GM19240 (cell line): ENCODE measurements around the gene PAAF1.

Experiments
- DNase-seq: peaks from one replicate; pipeline ENCODE4 v3.0.0; 2011; ENCODE audit warnings: low spot score; ENCODE audit not compliant: insufficient read length

Gene PAAF1

DNA sequence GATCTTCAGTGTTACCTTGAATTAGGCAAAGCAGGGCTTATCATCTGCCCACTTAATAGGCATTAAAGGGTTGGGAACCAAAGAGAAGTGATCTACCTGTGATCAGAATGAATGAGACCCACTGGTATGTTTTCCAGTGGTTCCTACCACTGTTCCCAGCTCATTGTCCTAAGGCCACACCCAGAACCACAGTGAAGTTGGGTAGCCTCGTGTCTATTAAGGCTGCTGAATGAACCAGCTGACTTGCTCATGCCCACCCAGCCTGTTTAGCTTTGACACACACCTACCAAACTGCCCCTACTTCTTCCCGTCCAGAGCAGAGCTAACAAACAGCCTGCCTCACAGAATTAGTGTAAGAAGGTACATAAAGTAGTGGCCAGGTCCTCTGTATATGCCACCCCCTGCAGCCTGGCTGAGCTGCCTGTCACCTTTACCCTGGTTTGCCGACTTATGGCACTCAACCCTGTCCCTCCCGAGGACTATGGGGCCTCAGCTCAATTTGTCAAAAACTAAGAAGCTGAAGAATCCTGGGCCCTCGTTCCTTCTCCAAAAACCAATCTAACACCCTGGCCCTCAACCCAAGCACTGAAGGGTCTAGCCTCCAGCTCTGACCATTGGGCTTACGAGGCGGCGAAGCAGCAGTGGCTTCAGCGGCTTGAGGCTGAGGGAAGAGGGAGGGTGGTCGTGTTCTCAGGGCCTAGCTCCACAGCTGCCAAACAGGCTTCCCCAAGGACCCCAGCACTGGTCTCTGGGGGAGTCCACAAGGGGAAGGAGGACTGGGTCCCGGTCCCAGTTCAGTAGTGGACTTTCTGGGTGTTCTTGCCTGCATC, 96.0 kb downstream of the PAAF1 start:
- no peak for DNase-seq

DNA sequence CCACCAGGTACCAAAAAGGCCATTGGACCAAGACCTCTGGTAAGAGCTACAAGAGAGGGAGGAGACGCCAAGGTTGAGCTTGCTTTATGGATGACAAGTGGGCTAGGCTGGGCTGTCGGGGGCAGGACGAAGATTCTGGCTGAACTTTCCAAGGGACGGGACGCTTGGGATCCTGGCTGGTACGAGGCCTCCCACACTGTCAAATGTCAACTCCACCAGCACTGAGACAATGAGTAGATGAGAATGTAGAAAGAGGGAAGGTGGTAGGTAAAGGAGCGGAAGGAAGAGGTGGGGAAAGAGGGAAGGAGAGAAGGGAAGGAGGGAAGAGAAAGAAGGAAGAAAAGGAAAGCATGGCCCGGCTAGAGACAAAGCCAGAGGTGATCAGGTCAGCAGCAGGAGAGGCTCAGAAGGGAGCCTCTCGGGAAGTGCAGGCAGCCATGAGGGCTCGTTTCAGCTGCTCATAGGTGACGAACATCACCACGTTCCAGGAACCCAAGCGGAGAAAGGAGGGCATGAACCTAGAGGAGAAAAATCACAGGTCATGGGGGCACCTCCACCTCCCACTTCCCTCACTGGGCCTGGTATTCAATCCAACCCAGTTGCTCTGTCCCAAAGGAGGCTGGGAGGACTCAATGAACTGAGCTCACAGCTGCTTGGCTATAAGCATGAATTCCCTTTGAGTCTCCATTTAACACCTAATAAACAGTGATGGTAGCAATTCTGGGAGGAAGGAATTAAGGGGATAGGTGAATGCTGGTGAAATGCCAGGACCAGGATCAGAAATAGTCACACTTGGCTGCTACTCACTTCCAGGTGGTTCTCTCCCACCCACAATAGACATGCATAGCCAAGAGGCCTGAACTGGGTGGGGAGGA, 98.0 kb downstream of the PAAF1 start:
- no peak for DNase-seq

DNA sequence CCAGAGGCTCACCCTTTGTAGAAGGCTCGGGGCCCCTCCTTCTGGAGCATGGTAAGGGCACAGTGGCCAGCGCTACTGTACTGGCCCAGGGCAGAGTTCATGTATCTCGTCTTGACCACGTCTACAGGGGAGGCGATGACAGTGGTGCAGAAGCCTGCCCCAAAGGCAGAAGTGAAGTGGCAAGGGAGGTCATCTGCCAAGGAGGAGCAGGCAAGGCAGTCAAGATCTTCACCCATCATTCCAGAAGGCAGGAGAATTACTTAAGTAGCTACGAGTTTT, 98.6 kb downstream of the PAAF1 start:
- no peak for DNase-seq

DNA sequence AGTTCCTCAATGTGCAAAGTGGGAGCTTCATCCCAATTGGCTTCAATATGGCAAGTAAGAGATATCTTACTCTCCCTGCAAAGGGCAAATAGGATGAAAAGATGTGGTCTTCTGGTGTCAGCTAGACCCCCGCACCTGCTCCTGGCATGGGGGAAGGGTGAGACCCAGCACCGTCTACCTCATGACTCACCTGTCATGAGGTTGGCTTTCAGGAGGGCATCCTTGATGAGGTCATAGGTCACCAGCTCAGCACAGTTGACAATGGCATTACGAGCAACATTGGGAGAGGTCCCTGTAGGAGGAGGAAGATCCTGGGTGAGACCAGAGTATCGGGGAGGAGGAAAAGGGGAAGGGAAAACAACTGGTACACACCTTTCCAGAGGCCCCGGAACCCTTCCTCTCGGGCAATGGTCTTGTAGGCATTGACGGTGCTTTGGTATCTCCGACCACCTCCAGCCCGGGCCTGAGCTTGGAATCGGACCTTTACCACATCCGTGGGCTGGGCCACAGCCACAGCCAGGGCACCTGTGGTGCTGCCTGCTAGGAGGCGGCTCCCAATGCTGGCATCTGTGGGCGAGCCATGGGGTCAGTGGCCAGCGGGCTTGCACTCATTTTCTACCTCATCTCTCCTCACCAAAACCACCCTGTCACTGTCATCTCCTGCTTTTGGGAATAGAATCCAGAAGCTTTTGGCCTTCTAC, 99.8 kb downstream of the PAAF1 start:
- no peak for DNase-seq

DNA sequence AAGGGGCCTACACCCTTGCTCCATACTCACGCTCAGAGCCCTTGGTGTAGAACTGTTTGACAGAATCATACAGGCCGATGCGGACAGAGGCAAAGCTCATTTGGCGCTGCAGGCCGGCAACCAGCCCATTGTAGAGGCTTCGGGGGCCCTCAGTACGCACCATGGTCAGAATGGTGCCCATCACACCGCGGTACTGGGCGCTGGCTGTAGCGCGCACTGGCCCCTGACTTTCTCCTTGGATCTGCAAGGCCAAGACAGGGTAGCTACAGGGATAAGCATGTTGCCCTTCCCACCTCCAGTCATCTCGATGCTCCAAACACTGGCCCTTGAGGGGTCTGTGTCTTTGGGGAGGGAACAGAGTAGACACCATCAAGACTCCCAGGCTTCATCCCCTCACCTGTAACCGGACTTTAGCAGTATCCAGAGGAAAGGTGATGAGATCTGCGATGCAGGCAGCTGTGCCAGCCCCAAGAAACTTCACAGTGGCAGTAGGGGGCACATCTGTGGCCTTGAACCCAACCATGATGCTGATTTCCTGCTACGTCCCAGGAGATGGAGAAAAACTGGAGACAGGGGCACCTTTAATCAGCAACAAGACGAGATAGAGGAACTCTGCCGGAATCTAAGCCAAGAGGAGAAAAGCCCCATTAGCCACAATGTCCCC, 101.2 kb downstream of the PAAF1 start:
- no peak for DNase-seq

DNA sequence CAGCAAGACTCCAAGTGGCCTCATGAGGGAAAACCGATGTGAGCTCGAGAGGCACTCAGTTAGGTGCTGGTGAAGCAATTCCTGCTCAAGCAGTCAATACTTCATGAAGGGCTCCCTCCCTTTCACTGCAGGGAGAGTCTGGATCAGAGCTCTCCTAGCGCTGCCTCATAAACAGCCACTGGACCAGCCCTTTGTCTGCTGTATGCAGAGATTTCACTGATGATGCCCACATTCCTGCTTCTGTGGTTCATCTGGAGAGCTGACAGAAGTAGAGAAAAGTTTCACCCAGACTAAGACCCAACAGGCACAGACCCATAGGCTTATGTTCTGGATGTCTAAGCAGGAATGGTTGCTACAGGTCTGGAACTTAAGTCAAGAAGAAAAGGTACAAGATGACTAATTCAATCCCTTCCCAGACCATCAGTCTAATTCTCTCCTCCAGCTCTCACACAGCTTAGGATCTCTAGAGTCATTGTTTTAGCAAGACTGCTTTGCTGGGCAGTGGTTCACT, 101.8 kb downstream of the PAAF1 start:
- no peak for DNase-seq

DNA sequence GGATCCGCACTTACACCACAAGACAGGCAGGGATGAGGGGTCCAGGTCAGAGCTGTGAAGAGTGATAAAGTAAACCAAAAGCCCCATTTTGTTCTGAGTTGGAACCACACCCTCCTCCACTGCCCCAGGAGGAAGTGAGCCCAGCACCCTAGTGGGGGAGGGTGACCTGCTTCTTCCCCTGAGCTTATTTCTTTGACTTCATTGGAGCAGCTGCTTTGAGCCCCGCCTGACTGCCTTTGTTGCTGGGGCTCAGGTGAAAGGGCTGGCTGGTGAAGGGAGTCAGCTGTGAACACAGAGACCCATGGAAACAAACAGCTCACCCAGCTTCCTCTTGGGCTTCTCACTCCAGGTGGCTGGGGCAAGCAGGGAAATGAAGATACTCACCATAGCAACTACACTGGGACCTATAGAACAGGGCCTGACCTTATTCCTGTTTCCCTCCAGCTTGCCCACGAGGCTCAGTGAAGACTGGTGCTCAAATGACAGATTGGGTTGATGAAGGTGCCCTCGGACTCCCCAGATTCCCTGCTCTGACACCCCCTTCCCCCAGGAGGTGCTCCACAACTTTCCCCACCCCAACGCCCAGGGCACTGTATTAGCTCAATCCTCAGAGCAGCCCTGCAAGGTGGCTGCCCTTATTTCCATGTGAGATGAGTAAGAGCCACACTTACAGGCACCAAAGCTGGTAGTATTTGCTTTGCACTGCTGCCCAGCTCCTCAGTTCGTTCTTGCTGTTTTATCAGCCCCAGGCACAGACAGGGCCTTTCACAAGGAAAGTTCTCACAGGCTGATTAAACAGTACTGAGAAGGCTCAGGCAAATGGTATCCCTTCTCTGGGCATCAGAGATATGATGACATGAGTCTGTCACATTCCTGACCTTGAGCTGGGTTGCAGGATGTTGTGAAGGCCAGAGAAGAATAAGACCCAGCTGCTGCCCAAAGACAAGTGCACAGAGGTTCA, 103.5 kb downstream of the PAAF1 start:
- DNase-seq: peak; percentile 92
